ENCODE results near the gene CTBP2.

Gene CTBP2

DNA sequence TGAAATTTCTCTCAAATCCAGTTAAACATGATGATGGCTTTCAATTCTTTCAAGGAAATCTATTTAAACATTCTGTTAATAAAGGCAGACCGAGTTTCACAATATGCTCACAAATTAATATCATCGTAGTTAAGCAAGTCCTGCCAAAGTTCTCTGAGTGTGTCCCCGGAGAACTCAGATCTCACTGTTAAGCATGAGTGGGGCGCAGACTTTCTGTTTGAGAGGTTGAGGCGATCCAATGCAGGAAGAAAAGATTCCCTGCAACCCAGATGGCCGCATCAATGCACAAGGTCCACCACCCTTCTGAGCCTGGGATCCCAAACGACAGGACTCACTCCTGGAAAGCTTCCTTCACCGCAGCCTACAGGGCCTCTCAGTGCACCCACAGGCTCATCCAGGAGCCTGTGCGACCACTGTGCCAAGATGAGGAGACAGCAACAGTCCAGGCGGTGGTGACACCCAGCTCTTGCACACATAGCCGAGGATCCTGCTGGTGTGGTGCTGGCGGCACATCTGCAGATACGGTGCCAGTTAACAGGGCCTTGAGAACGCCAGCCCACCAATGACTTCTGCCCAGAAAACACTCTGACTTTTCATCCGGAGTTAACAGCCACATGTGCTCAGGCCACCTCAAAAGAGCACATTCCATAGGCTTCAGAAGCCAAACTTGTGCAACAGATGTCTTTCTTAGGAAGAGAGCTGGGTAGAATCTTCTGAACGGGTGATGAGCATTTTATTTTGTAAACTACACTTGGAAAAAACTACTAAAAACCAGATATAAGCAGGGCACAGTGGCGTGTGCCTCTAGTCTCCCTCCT, 116.3 kb downstream of the CTBP2 start:
- no peak for DNase-seq (ENCODE audit: low read depth)

DNA sequence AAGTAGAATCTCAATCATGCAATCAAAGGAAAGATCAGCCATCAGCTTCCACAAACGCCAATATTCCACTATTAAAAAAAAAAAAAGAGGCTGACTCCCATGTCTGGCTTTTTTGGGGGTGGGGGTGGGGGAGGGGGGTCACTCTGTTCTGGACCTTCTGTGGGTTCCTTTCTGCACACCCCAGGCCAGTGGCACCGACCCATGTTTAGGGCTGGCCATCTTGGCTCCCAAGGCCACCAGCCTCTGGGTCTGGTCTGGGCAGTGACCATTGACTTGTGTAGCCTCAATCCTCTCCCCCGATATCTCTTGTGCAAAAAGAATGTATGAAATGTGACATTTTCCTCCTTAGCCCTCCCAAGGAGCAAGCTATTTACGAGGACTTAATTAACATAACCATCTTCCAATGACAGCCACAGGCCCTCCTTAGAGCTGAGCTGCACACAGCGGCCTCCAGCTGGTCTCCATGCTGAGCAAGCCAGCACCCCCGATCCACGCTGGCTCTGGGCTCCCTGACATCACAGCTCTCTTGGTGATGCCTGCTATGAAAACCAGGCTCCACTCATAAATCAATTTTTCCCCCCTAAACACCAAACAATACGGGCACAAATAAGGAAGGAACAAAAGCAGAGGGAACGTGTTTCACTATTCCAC, 118.4 kb downstream of the CTBP2 start:
- DNase-seq (ENCODE audit: low read depth), result no peak

DNA sequence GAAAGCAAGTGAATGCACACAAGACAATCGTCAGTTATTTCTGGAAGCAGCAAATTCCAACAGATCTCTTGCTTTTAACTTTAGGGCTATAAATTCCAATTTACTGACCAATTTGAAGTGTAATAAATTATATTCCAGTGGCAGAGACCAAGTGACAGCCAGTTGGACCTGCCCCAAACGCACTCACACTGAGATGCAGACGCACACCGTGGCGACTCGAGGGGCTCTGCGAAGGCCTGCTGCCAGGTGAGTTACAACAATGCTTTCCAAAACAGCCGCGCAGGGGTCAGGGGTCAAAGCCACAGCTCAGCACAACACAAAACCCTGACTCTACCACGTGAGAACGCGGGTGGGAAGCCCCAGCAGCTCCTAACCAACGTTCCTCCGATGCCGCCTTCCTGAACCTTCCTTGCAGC, 121.0 kb downstream of the CTBP2 start:
- DNase-seq (ENCODE audit: low read depth), result no peak

DNA sequence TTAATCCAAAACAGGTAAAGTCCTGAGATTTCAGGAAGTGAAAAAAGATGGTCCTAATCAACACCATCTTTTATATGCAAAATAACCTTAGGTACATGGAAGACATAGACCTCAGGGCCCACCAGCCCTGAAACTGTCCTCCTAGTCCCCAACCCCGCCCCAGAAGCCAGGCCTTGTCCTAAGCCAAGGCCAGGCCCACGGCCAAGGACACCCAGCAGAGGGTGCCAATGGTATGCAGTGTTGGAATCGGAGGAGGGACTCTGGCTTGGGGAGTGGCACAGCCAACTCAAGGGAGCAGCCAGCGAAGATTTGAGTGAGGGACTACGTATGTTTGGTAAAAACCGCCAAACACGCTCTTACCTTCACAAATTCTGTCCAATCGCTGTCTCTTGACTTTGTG, 121.7 kb downstream of the CTBP2 start:
- DNase-seq (ENCODE audit: low read depth), result no peak

DNA sequence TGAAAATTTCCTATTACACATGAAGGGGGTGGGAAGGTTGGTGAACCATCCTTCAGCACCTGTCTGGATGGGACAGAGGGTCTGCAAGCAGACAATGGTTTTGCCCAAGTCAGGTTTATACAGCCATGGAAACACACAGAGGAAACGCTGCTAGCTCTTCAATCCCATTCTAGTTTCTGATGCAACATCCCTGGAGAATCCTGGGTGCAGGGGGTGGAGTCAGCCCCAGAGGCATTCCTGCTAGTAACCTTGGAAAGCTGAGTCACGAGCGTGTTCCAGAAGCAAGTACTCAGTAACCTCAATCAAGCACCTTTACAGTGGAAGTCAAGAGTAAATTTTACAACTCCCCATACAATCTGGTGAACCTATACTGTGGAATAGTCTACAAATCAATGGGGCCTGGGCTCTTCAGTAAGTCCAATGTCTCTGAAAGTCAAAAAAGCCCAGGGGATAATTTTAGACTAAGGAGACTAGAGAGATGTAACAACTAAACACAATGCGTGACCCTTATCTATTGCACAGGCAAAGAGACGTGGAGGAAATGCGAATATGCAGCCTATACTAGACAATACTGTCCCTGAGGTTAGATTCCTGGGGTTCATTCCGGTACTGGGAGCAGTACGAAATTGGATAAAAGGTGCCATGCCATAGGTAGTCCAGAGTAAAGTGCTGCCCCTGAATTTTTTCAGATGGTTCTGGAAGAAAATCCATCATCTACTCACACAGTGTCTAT, 123.1 kb downstream of the CTBP2 start:
- no peak for DNase-seq (ENCODE audit: low read depth)

DNA sequence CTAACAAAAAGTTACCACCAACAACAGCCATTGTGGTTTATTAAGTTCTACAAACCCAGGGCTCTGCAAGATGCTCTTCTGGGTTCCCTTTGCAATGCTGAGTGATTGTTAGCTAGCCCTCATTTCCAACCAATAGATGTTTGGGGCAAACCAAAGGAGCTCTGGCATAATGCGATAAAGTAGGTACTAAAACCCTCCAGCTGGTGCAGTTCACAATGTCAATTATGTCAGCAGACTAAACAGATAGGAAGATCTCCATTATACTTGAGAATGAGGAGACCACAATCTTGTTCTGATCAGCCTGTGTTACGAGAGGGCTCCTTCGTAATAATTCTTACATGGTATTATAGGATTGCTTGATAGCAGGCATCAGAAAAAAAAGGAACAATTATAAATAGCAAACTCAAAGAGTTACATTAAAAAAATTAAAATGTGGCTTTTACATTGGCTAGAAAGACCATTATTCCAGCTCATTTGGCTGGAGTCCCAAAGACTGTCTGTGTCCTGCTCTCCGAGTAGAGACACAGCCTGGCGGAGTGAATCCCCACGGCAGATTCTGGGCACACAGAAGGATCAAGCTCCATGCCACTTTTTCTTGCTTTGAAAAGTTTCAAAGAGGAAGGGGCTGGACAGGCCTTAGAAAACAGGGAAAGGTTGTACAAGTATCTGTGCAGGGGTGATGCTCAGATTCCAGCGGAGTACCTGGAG, 124.6 kb downstream of the CTBP2 start:
- no peak for DNase-seq (ENCODE audit: low read depth)

DNA sequence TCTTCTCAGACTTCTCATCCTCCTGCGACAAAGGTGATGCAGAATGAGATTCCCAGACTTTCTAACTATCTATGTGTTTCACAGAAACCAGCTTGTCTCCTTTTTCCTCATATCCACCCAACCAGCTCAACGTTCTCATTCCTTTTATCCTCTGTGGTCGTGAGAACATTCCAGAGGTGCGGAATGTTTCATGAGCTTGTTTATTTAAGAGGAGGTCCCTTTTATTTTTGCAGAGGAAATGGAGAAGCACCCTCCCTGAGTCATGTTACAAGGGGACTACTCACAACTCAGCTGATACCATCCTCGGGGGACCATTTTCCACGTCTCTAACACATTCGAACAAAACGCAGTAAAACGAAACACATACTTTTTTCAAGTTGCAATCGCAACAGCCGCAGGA, 125.2 kb downstream of the CTBP2 start:
- DNase-seq (ENCODE audit: low read depth), result no peak

DNA sequence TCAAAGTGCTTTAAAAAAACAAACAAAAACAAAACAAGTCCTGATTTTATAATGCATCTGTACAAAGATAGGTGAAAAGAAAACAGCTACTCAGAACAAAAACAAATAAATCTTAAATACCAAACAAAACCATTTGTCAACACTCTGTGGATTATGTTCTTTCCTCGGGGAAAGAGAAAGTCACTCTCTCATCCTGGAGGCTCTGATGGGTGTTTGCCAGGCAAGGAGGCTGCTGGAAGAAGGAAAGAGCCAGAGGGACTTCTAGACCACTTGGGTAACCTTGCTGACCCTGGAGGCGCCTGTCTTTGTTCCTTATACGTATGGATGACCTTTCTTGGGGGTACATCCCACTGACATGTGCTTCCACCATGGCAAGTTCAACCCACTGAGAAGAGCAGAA, 125.7 kb downstream of the CTBP2 start:
- DNase-seq (ENCODE audit: low read depth), result no peak

DNA sequence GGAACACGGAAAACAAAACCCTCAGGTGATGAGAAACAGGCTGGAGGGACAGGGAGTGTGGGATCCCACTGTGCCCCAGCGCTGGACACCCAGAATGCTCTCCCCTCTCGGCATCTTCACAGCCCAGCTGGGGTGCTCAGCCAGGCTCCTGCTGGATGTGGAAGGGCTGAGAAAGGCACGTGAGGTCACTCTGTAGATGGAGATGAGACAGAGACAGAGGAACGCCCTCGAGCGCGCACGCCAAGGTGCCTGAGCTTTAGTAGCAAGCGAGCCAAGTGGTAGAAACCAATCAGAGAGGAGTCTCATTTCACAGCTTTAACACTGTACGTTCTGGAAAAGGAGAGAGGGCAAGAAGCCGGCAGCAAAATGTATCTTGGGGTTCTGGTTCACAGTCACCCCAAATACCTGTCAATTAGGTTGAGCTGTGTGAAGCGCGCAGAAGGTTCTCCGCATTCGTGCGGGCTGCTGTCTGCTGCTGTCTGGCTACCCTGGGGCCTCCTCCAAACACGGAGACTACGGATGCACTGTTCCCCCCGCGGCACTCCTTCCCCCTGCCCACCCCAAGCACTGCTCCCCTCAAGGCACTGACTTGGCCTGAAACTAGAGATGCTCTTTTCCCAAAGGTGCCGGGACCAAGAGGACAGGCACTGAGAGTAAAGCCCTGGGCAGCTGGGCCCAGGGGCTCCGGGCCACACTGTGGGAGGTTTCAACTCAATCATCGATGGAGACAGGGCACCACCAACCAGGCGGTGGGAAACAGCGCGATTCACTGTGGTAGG, 127.0 kb downstream of the CTBP2 start:
- DNase-seq (ENCODE audit: low read depth), result no peak

DNA sequence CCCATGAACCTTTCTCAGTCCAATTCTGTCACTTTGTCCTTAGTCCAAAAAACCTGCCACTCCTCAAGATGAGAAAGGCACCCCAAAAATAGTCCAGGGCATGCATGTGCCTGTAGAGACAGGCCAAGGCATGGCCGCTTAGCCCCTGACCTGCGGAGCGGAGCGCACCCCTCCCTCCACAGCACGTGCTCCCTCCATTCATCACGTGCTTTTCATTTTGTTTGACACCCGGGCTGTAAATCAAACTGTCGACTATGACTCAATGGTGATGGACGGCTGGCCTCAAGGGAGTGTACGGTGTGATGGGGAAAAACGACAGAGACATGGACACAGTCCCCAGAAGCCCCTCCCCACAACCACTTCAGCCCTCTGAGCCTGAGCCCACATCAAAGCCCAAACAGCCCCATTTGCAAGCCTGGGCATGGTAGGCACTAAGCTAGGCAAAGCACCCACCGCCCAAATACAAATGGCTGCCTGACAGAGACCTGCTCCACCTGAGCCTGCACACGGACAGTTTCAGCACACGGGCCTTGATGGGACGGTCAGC, 127.8 kb downstream of the CTBP2 start:
- no peak for DNase-seq (ENCODE audit: low read depth)

DNA sequence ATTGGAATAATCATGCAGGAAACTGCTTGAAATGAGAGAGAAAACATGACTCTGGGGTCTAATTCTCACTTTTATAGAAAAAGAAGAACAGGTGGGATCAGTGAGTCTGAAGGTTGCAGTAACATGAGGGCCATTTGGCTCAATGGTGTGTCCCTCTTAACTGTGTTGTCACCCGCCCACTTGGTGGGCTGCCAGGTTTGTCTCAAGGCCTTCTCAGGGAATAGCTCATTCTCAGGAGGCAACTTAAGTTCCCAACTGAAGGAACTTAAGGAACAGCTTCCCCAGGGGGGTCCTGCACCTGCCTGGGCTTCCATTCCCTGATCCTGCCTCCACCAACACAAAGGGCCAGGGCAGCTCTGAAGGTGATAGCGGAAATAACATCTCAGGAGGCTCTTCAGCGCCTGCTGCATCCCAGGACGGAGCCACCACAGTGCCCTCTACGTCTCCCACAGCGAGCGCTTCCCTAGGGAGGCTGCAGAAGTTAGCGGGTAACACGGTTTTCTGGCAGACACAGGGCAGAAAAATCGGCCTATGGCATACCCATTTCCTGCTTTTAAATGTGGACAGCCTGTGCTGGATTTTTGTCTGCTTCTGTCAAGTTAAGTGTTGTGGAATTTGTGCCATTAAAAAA, 129.7 kb downstream of the CTBP2 start:
- no peak for DNase-seq (ENCODE audit: low read depth)

DNA sequence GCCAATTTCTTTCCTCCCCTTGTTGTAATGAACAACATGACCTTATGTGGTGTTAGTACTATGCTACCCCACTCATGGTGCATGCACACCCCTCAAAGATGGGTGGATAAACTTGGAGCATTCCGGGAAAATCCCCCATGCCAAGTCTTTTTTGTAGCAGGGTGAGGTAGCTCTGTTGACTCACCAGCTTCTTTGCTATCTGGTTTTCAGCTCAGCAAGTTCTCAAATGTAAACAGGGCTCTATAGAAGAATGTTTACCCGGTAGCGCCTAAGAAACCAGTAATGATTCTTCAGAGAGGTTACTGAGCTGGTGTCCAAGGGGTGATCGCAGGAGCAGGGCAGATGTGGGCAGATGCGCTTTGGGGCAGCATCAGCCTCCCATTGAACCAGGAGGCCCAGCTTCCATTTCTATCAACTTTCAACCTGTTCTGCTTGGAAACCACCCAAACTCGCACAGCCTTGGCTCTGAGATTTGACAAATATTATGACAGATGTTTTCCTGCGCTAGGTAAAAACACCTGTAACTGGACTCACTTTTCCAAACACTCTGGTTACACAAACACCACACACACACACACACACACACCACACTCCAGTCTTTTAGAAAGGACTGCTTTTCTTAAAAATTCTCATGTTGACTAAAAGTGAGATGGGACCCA, 130.7 kb downstream of the CTBP2 start:
- DNase-seq (ENCODE audit: low read depth), result no peak

DNA sequence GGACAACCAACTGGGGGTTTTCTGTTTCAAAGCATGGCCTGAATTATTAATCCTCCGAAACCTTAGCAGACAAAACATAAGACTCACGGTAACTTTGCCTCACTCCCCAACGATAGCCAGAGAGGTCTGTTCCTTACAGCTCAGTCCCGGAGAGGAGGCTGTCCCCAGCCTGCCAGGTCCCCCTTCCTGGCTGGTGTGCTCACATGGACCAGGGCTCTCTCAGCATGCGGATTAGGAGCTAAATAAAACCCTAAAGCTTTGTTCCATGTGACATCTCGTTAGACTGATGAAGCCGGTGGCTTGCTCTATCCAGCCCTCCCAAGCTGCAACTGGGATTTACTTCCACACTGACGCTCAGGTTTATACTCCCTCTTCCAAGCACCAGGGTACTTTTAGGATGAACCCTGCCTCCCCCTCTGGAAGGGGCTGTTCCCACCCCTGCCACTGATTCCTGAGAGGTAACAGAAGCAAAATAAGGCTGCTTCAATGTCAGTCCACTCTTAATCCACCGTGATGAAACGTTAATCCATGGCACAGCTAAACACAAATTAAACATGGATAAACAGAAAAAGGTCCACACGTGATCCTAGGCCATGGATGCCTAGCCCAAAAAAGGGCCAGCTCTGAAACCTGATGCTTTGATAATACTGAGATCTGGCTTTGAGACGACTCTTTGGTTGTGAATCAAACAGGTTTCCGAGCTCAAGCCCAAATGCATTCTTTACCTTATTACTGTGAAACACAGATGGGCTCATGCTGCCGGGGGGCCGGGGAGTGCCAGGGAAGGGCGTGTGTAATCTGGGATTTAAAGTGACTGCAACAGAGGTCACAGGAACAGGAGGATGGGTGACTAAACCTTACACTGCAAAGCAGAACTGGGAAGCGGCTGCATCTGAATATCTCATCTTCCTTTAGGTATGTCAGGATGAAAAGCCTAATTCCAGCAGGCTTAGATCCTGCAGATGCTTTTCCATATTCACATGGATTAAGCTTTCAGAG, 132.2 kb downstream of the CTBP2 start:
- DNase-seq (ENCODE audit: low read depth), result no peak

DNA sequence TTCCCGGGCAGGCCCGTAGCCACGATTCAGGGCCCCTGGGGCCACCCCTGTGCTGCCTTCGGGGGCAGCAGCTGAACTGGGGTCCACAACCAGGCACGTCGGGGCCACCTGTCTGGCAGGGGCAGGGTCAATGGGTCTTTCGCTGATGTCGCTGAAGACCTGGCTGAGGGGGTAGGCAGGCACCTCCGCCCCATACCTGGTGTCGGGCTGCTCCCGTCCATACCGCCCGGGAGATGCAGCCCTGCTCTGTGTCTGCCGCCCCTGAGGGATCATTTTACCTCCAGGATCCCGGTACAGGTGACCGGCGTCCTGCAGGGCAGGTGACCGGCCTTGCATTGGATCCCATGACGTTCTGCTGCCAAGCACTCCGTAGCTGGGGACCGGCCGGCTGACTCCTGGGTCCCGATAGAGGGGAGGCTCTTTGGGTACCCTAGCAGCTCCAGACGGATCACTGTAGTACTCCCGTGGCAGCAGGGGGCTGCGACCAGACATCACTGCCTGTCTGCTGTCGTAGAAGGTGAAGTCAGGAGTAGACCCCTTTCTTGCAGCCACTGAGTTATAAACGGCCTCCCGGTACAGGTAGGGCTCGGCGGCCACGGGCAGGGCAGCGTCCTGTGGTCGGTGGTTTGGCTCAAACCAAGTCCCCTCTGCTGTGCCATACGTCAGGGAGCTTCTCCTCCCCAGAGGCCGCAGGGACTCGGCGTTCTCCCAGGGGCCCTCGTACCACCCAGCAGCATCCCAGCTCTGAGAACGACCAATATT, 133.2 kb downstream of the CTBP2 start:
- DNase-seq (ENCODE audit: low read depth), result no peak

DNA sequence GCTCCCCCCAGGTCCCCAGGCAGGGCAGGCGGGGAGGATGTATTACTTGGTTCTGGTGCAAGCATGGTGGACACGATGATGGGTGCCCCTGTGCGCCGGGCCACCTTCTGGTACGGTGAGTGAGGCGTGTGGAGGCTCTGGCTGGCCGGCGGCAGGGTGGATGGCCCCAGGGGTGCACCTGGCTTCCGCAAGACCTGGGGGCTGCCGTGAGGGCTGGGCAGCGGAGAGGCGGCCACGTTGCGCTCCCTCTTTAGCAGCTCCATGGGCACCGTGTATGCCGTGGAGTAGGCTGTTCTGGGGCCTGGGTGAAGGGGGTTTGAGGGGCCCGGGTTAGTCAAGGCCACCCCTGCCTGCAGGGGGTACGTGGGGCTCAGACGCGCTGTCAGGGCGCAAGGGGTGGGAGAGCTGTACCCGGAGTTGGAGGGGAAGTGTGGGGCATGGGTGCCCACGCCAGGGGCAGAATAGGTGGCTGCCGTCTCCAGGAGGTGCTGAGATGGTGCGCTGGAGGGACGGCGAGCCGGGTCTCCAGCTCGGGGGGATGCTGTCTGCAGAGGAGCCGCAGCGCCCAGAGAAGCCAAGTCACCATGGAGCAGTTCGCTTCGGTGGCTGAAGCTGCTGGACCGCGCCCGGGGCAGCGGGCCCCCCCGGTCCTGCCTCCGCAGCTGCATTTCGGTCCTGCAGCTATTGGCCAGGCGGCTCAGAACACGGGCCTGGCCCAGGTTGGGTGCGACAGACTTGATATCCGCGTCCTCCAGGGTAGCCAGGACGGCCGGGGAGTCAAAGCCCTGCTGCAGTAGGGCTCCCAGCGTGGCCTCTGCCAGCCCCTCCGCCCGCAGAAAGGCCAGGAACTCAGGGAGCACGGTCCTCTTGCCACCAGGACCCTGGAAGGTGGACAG, 134.1 kb downstream of the CTBP2 start:
- DNase-seq (ENCODE audit: low read depth), result no peak

DNA sequence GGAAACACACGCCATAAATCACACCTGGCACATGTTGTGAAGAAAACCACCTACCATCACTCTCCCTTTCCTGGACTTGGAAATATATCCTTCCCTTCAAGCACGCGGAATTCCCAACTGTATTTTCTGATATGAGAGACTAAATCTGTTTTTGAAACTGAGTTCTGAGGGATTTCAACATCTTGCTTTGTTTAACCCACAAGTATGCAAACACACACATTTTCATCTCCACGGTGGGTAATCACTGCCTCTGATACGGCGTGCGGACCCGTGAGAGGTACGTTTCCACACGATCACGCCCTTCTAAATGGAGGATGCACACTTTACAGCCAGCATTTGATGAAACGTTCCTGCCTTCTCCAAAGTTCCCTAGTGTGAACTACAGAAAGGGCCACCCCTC, 135.0 kb downstream of the CTBP2 start:
- no peak for DNase-seq (ENCODE audit: low read depth)

All from T follicular helper cell (primary cell).